H9 (cell line): Measurements from ENCODE around the gene RMND5B. TPM values are rescaled to one million over a fixed set of nuclear protein-coding genes. Genes with fewer than 3 reads are reported as not detected.

Source experiments
- DNase-seq: peaks from one replicate; pipeline ENCODE4 v3.0.0-alpha.2; 2017
- H2AFZ ChIP-seq: one replicate; pipeline ENCODE4 v1.6.1; 2013; ENCODE audit warnings: mild to moderate bottlenecking, low read length, control low read depth, moderate library complexity
- H2AK5ac ChIP-seq: 2 replicates; pipeline ENCODE4 v1.6.1; 2013; ENCODE audit warnings: low read length, control low read depth, mixed read lengths; ENCODE audit not compliant: insufficient read length
- H2BK120ac ChIP-seq: one replicate; pipeline ENCODE4 v1.6.1; 2013; ENCODE audit warnings: low read depth, mild to moderate bottlenecking, low read length, control low read depth, inconsistent platforms; ENCODE audit not compliant: poor library complexity, severe bottlenecking
- H2BK12ac ChIP-seq: 2 replicates; pipeline ENCODE4 v1.6.1; 2013; ENCODE audit warnings: low read length, control low read depth, mixed read lengths, low read depth; ENCODE audit not compliant: insufficient read length
- H2BK15ac ChIP-seq: 2 replicates; pipeline ENCODE4 v1.6.1; 2013; ENCODE audit warnings: low read depth, low read length, control low read depth
- H2BK20ac ChIP-seq: one replicate; pipeline ENCODE4 v1.6.1; 2013; ENCODE audit warnings: low read depth, mild to moderate bottlenecking, low read length, control low read depth, inconsistent platforms; ENCODE audit not compliant: poor library complexity, severe bottlenecking
- H2BK5ac ChIP-seq: 2 replicates; pipeline ENCODE4 v1.6.1; 2013; ENCODE audit warnings: low read length, control low read depth, mixed read lengths; ENCODE audit not compliant: insufficient read length
- H3K14ac ChIP-seq: 2 replicates; pipeline ENCODE4 v1.6.1; 2013; ENCODE audit warnings: low read length, control low read depth; ENCODE audit not compliant: insufficient read depth
- H3K18ac ChIP-seq: 2 replicates; pipeline ENCODE4 v1.6.1; 2013; ENCODE audit warnings: low read depth, mild to moderate bottlenecking, mixed read lengths, low read length, control low read depth; ENCODE audit not compliant: insufficient read length
- H3K23ac ChIP-seq: 2 replicates; pipeline ENCODE4 v1.6.1; 2013; ENCODE audit warnings: low read length, control low read depth, mixed read lengths, low read depth; ENCODE audit not compliant: insufficient read length
- H3K23me2 ChIP-seq: 2 replicates; pipeline ENCODE4 v1.6.1; 2013; ENCODE audit warnings: low read depth, mild to moderate bottlenecking, mixed read lengths, low read length, control low read depth; ENCODE audit not compliant: insufficient read length, poor library complexity, severe bottlenecking
- H3K27ac ChIP-seq: 2 replicates; pipeline ENCODE4 v1.5.1; 2013; ENCODE audit warnings: low read length, control low read depth, mixed read lengths, low read depth; ENCODE audit not compliant: insufficient read length
- H3K27me3 ChIP-seq: 2 replicates; pipeline ENCODE4 v1.6.1; 2013; ENCODE audit warnings: low read length, control low read depth, inconsistent platforms; ENCODE audit not compliant: insufficient read depth
- H3K4ac ChIP-seq: 2 replicates; pipeline ENCODE4 v1.6.1; 2013; ENCODE audit warnings: low read depth, mild to moderate bottlenecking, control low read depth, inconsistent platforms, low read length, moderate library complexity
- H3K4me1 ChIP-seq: 2 replicates; pipeline ENCODE4 v1.6.1; 2013; ENCODE audit warnings: low read length, control low read depth, inconsistent platforms; ENCODE audit not compliant: insufficient read depth
- H3K4me2 ChIP-seq: 2 replicates; pipeline ENCODE4 v1.6.1; 2013; ENCODE audit warnings: low read length, control low read depth, mixed read lengths; ENCODE audit not compliant: insufficient read length, insufficient read depth
- H3K56ac ChIP-seq: 2 replicates; pipeline ENCODE4 v1.6.1; 2013; ENCODE audit warnings: low read depth, mild to moderate bottlenecking, mixed read lengths, low read length, control low read depth; ENCODE audit not compliant: insufficient read length
- H3K79me1 ChIP-seq: 2 replicates; pipeline ENCODE4 v1.6.1; 2013; ENCODE audit warnings: low read depth, mild to moderate bottlenecking, moderate library complexity, low read length, control low read depth, inconsistent platforms; ENCODE audit not compliant: insufficient read depth, poor library complexity, severe bottlenecking
- H3K79me2 ChIP-seq: 2 replicates; pipeline ENCODE4 v1.6.1; 2013; ENCODE audit warnings: low read length, control low read depth, inconsistent platforms; ENCODE audit not compliant: insufficient read depth
- H3K9ac ChIP-seq: 2 replicates; pipeline ENCODE4 v1.6.1; 2013; ENCODE audit warnings: low read length, control low read depth, mixed read lengths; ENCODE audit not compliant: insufficient read length; ENCODE audit errors: extremely low read depth
- H3K9me3 ChIP-seq: one replicate; pipeline ENCODE4 v1.6.1; 2013; ENCODE audit warnings: low read depth, low read length, inconsistent platforms; ENCODE audit not compliant: control insufficient read depth
- H3T11ph ChIP-seq: one replicate; pipeline ENCODE4 v1.6.1; 2013; ENCODE audit warnings: mild to moderate bottlenecking, low read length, control low read depth, inconsistent platforms
- H4K20me1 ChIP-seq: one replicate; pipeline ENCODE4 v1.6.1; 2013; ENCODE audit not compliant: control insufficient read depth, insufficient read length, insufficient read depth
- H4K5ac ChIP-seq: 2 replicates; pipeline ENCODE4 v1.6.1; 2013; ENCODE audit warnings: low read depth, mild to moderate bottlenecking, mixed read lengths, low read length, control low read depth; ENCODE audit not compliant: insufficient read length
- H4K8ac ChIP-seq: replicated peaks from 2 replicates; pipeline ENCODE4 v1.6.1; 2013; ENCODE audit warnings: low read length, control low read depth, mixed read lengths, low read depth; ENCODE audit not compliant: insufficient read length
- H4K91ac ChIP-seq: 2 replicates; pipeline ENCODE4 v1.6.1; 2013; ENCODE audit warnings: low read depth, mild to moderate bottlenecking, moderate library complexity, mixed read lengths, low read length, control low read depth; ENCODE audit not compliant: insufficient read length
- H3K27ac Mint-ChIP-seq, 3 experiments: 2 replicates in 2 of 3; 3 replicates in 1 of 3; pipeline ENCODE4 v1.8.0; 2020 to 2021; ENCODE audit warnings: mixed read lengths in 3 of 3, mild to moderate bottlenecking in 1 of 3, moderate library complexity in 1 of 3
- H3K27me3 Mint-ChIP-seq: 2 replicates; pipeline ENCODE4 v1.8.0; 2021; ENCODE audit warnings: low read depth, mild to moderate bottlenecking, moderate library complexity, mixed read lengths
- H3K36me3 Mint-ChIP-seq, 3 experiments: 2 replicates in 2 of 3; 3 replicates in 1 of 3; pipeline ENCODE4 v1.8.0; 2020 to 2021; ENCODE audit warnings: low read depth in 3 of 3, mixed read lengths in 3 of 3; ENCODE audit not compliant: insufficient read depth in 1 of 3
- H3K4me1 Mint-ChIP-seq, 2 experiments: 2 replicates each; pipeline ENCODE4 v1.8.0; 2020; ENCODE audit warnings: mixed read lengths in 2 of 2
- H3K4me3 Mint-ChIP-seq, 2 experiments: 2 replicates in 1 of 2; 3 replicates in 1 of 2; pipeline ENCODE4 v1.8.0; 2020 to 2021; ENCODE audit warnings: mild to moderate bottlenecking in 2 of 2, mixed read lengths in 2 of 2, moderate library complexity in 1 of 2
- H3K9me3 Mint-ChIP-seq, 2 experiments: 2 replicates in 1 of 2; 3 replicates in 1 of 2; pipeline ENCODE4 v1.8.0; 2020; ENCODE audit warnings: mild to moderate bottlenecking in 2 of 2, mixed read lengths in 2 of 2, moderate library complexity in 1 of 2
- CTCF ChIP-seq: fragments of 200-600 bp; sonication (generic); conservative IDR thresholded peaks from 3 replicates; pipeline ENCODE4 v1.8.0; 2021; ENCODE audit warnings: antibody characterized with exemption, mild to moderate bottlenecking
- WGBS: extraction: QIAGEN DNeasy Blood & Tissue Kit; methylation state at CpG from one replicate; pipeline ENCODE4 v1.1.7; 2013; ENCODE audit warnings: missing lambda C conversion rate, low lambda C conversion rate, mixed read lengths; ENCODE audit not compliant: insufficient read length; ENCODE audit errors: extremely low coverage; 5-methylcytosine and 5-hydroxymethylcytosine counted together
- total RNA-seq: library from RNA; stranded (reverse); gene quantifications from 2 replicates; pipeline ENCODE4 v1.2.1, GENCODE V29; 2021

Gene RMND5B
- total RNA-seq, 1 experiment from 2014 or later = 86.4 TPM

- Histone ChIP-seq H2BK5ac (no peak within 1 kb of the TSS), H3K23me2 (peaks cover 5% of the 10 kb centered on the region), H3K4me1 (no peaks in the 10 kb centered on the region; the same call in 1 of the 2 replicates), H4K20me1 (no peaks in the 10 kb centered on the region), H2BK20ac (no peak within 1 kb of the TSS), H3K9me3 (no peaks in the 10 kb centered on the region), H3K23ac (no peak within 1 kb of the TSS), H2AK5ac (no peak within 1 kb of the TSS), H3K4ac (no peak within 1 kb of the TSS), H3K18ac (peak within 1 kb of the TSS; percentile 47), H3K79me2 (no peaks in the 10 kb centered on the region), H4K8ac (no peak within 1 kb of the TSS), H2AFZ (no peak within 1 kb of the TSS), H3K14ac (0 out of 2 replicates have a peak within 1 kb of the TSS, but pooled peaks have one; percentile 60), H3T11ph (no peak within 1 kb of the TSS), H3K27ac (no peak within 1 kb of the TSS), H2BK120ac (no peak within 1 kb of the TSS), H3K56ac (no peak within 1 kb of the TSS), H3K27me3 (no peaks in the 10 kb centered on the region), H4K5ac (no peak within 1 kb of the TSS), H3K4me2 (peak within 1 kb of the TSS; percentile 71), H3K79me1 (peaks cover 4% of the 10 kb centered on the region), H2BK15ac (no peak within 1 kb of the TSS), H4K91ac (no peak within 1 kb of the TSS), H2BK12ac (no peak within 1 kb of the TSS), H3K9ac (peak within 1 kb of the TSS; percentile 71)
- WGBS = no CpG with 5 or more reads among the region's 68 CpGs
- Mint-ChIP-seq H3K27ac (peak within 1 kb of the TSS; percentile 59 to 96 (median 93); a peak in 6 of 7 replicates), H3K36me3 (peaks cover 19 to 39% (median 37%) of the 10 kb centered on the region in 3 experiments; a peak in 6 of 7 replicates), H3K9me3 (no peaks in the 10 kb centered on the region; a peak in 1 of 5 replicates), H3K27me3 (peaks cover 2% of the 10 kb centered on the region; the same call in 1 of the 2 replicates), H3K4me1 (peaks cover 6 to 14% of the 10 kb centered on the region in 2 experiments), H3K4me3 (peak within 1 kb of the TSS; percentile 94 to 95)
- TF ChIP-seq CTCF = no peak
- peak; percentile 98 for DNase-seq
Measured at GRCh38 chr5:178153530-178154340, 22.9 kb downstream of the RMND5B start, which contains the start of gene NHP2. Gene NHP2, minus strand, starts transcription at chr5:178153885. Its CDS starts 68 bp downstream, at chr5:178153817.
